ENCODE measurements around the gene CLDN20.
A peak's percentile ranks its signal among the peaks of the same experiment; 100 is the strongest.
"Not testable (repeated sequence)": the region's sequence is repeated elsewhere in the genome, so short reads cannot be mapped to it uniquely, and the experiment has no call there.

Gene CLDN20

DNA sequence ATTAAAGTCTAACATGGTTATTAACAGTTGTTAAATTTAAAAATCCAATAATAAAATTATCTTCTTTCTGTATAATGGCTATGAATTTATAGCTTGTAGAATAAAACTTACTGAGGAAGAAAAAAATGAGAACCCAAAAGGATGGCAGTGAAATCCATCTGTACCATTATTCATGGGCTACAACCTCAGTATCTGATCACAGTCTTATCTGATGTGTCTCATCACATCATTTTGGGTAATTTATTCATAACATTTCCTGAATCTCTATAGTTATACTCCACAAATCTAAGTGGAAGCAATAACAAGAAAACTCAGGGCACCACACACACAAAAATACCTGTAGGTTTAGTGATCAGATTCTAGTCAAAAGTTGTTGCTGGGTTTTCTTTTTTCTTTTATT is 7.3 kb downstream of the CLDN20 start:
- DNase-seq: no peak

DNA sequence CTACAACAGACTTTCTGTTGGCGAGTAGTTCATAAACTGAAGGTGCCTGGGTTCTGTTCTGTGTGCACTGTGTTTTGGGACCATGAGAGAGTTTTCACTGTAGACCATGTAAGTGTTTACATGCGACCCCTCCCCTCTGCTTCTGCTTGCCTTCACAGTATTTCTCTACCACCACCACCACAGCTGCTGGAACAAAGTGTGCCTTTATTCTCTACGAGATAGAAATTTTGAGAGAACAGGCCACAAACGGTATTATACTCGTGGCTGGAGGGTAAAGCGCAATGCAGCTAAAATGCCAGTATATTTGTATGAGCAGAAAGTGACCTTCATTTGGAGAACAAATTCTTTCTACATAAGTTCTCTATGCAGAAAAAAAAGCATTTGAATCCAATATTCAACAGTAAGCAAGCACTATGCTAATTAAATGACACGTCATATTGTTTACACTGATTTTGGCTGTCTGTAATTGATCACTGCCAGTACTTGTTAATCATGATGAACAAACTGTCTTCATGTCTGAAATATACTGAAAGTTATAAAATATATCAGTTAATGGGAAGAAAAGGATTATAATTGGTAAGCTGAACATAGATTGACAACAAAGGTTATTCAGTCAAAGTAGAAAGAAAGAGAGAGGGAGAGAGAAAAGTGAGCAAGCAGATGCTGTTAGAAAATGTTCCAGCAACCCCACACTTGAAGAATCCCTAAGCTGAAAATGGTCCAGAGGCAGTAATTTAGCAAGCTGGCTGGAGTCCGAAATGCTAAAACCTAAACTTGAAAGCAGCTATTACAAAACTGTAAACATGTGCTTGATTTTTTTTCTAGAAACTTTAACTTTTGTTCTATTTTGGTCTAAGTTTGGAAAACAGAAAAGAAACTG is 8.8 kb downstream of the CLDN20 start:
- peak; percentile 43 for DNase-seq

DNA sequence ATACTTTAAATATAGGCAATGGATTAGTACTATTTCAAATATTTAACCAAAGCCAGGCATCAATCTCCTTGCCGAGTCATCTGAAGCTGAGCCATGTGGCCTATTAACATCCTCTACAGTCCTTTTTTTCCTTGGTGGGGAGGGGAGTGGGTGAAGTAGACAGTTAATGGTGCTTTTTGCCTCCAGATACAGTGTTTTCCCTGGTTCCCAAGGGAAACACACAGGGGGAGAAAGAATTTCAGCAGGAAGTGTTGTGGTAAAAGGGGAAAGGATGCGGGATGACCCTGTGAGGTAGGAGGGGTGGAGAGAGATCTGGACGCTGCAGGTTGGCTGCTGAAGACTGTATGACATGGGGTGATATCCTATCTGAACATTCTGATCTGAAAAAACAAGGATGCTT is 9.6 kb downstream of the CLDN20 start:
- DNase-seq: peak; percentile 65

DNA sequence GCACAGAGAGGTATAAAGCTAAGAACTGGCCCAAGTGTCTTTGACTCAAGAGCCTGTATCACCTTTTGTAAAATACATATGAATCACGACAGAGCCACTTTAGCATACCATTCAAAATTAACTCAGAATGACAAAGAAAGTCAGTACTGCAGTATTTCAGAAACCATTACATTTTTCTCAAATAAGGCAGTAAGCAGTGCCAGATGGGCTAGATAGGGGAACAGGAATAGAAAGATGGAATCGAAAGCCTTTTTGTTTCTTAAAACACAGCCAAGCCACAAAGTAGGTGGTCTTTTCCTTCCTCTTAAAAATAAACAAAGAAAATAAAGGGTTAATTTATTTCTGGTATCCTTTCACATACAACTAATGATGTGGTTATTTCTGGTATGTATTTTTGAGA is 10.3 kb downstream of the CLDN20 start:
- DNase-seq: no peak

DNA sequence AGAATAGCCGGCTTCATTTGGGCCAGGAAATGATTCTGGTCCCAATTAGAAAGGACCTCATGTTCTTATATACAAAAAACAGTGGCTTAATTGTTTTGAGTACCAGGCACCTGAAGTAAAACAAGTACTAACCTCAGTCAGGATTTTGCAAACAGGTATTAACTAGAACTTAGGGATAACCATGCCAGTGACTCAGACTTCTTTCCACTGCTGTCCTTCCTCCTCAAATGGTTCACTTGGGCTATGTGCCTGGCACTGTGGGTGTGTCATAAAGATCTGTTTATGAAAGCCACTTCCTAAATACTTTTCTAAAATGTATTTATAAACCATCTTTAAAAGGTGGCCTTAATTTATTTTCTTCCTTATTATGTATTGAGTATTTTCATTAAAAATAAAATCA is 10.7 kb downstream of the CLDN20 start:
- DNase-seq: no peak

DNA sequence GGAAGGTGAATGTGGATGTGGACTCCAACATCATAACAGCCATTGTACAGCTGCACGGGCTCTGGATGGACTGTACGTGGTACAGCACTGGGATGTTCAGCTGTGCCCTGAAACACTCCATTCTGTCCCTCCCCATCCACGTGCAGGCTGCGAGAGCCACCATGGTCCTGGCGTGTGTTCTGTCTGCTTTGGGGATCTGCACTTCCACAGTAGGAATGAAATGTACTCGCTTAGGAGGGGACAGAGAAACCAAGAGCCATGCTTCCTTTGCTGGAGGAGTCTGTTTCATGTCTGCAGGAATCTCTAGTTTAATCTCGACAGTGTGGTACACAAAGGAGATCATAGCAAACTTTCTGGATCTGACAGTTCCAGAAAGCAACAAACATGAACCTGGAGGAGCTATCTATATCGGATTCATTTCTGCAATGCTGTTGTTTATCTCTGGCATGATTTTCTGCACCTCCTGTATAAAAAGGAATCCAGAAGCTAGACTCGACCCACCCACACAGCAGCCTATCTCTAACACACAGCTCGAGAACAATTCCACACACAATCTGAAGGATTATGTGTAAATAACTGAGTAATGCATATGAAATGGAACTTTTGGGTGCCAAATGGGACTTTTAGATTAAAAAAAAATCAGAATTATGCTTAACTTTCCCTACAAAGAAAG is 12.1 kb downstream of the CLDN20 start:
- DNase-seq: no peak

DNA sequence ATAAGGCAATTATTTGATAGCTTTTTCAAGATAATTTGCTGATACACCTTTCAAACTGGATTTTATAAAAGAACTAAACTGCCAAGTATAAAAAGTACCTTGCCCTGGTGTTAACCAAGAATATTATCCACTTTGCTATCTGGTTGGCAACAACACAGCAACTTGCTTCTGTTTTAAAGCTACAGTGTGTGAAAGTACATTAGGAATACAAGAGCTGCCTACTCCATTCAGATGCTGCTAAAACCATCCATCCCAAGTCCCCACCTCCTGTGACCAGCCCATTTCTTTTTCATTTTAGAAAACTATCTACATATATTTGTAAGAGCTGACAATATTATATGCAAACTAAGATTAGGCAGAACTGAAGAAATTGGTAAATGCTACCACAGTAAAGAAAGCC is 12.8 kb downstream of the CLDN20 start:
- DNase-seq: no peak

DNA sequence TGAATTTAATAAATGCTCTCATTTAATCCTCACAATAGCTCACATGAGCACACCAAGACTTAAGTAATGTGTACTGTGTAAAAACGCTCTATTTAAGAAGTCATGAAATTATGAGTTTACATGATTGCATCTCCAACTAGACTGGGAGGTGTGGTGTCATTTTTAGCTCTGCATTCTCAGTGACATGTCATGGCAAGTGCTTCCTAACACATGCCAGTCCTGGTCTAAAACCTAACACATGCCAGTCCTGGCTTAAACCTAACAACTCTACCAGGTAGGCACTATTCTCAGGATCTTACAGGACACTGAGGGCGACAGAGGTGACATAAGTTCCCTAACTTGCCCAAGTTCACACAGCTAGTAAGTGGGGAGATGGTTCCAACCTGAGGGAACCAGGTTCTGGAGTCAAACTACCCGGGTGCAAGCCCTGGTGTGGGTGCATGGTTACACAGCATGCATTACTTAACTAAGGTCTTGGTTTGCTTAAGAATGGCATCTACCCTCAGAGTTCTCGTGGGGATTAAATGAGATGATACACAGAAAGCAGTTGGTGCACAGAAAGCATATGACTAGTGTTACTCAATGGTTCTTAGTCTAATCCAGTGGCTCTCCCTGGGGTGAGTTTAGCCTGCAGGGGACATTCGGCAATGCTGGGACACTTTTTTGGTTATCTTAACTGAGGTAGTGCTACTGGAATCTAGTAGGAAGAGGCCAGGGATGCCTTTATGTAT is 14.7 kb downstream of the CLDN20 start:
- no peak for DNase-seq

DNA sequence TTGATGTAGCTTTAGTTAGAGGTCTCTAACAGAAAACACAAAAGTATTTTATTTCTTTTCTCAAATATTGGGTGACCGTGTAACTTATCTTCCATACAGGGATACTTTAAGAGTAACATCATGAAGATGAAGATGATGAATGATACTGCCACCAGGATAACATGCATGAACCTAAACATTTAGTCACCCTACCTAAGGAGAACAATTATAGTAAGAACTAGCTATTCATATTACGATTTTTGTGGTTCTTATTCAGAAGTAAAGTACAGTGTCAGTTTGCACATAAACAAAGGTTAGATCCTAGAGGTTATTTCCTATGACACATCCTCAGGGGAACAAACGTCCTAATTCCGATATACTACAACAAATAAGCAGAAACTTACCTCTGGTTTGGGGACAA is 21.0 kb downstream of the CLDN20 start:
- no peak for DNase-seq

DNA sequence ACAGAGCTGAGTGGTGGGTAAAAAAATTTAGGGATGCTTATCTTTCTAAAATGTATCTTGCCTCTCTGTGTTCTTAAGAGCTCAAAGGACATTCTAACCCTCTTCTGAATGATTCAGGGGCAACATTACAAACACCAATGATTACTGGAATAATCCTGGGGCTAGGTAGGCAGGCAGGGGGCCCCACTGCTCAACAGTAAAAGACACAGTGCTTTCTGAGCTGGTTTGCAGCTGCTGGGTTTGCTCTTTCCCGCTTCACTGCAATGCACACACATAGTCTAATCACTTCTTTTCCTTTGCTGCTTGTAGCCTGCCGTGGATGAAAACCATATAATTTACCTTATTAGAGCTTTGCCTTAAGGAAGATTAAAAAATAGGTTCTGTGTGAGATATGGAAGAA is 23.9 kb downstream of the CLDN20 start:
- DNase-seq: no peak

DNA sequence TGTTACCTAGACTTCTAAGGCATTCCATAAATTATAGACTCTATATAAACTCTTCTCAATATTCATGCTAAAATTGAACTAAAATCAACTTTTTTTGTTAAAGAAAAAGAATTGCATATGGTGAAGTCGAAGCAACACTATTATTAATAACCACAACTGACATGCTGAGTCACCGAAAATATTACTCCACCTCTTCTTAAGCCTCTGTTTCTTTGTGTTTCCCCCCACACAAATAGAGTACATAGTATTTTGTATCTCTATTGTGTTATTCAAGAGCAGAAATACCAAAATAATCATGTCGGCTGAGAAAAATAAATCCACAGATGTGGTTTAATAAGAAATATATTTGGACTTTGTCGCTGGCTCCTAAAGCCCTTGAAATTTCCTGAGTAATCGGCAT is 26.7 kb downstream of the CLDN20 start:
- no peak for DNase-seq

DNA sequence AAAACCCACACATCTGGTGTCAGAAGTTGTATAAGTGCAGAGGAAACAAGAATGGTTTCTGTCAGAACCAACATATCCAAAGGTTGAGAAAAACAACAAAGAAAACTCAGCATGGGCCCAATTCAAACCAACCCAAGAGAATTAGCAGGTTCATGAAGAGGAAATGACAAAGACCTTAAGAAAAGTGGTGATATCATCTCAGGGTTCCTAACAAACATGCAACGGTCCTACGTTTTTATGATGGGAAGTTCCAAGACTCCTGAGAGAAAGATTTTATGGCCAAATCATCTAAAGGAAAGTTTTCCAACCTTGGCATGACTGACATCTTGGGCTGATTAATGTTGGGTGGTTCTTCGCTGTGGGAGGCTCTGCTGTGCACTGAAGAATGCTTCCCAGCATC is 27.5 kb downstream of the CLDN20 start:
- DNase-seq: no peak

DNA sequence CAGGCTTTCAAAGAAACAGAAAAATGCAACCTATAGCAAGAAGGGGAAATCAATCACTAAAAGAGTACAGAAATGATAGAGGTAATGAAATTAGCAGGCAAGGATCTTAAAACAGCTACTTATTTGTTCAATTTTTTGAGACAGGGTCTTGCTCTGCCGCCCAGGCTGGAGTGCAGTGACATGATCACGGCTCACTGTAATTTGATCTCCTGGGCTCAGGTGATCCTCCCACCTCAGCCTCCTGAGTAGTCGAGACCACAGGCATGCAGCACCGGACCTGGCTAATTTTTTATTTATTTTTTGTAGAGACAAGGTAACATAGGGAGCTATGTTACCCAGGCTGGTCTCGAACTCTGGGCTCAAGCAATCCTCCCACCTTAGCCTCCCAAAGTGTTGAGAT is 28.9 kb downstream of the CLDN20 start:
- DNase-seq: no peak

DNA sequence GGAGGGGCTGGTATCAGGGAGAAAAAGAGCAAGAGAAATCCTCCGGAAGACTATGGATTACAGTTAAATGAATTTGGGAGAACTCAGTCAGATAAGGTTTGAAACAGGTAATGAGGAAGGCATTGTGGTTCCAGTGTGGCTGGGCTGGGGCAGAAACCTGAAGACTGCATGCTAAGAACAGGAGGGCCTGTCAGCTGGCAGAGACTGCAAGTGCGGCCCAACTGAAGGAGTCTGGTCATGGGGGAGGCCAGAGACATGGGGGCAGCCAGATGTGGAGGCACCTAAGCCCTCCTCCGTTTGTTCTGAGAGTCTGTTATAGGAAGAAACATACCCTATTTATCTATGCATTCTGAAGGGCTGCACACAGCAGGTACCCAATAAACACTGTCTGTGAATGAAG is 33.9 kb downstream of the CLDN20 start:
- DNase-seq: no peak

DNA sequence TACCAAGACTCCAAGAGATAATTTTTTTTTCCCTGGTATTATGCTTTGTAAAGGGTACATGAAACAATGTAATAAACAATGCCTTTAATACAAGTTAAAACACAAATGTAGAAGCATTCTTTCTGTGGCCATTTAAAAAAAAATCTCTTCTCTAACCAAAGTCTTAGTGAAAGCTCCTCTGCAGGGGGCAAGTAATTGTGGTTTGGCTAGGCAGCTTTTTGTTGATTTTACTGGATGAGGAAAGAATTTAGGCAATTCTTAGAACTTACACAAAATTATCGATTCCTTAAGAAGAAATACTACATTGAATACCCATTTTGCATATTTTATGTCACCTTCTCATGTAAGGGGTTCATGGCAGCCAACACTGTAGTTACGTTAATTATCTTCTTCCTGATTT is 38.1 kb downstream of the CLDN20 start:
- DNase-seq: no peak

DNA sequence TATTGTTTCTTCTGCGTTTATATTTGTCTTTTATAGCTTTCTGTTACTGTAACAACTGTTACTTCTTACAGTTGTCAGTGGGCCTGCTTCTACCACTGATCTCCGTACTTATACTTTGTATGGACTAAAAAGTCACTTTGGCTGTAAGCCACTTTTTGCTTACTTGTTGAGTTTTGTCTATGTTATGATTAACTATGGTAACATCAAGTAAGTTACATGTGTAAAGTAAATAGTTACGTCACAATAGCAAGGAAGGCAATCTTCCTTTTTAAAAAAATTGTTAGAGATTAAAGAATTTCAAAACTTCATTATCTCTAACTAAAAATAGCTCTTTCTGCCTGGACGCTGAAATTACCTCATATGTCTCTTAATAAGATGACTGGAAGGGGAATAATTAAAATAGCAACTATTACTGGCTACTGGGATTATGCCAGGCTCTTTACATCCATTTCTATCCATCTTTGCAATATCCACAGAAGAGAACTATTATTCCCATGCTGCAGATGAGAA is 39.6 kb downstream of the CLDN20 start:
- DNase-seq: no peak

DNA sequence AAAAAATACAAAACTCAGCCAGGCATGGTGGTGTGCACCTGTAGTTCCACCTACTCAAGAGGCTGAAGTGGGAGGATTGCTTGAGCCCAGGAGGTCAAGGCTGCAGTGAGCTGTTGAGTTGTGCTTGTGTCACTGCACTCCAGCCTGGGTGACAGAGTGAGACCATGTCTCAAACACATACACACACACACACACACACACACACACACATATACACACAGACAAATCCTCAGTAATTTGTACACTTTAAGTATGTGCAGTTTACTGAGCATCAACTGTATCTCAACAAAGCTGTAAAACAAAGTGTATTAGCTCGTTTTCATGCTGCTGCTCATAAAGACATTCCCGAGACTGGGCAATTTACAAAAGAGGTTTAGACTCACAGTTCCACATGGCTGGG is 43.1 kb downstream of the CLDN20 start:
- no peak for DNase-seq

DNA sequence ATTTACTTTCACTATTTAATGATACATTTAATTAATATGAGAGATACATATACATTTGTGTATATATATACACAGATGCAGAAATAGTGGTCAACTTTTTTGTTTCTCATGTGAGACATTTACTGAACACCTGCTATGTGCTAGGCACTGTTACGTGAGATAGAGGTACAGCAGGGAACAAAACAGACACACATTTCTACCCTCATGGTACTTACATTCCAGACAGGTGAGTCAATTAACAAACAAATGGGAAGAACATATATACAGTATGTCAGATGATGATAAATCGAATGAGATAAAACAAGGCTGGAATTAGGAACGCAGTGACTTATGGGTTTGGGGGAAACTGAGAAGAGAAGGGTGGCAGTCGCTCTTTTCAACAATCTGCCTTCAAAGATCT is 45.3 kb downstream of the CLDN20 start:
- no peak for DNase-seq

DNA sequence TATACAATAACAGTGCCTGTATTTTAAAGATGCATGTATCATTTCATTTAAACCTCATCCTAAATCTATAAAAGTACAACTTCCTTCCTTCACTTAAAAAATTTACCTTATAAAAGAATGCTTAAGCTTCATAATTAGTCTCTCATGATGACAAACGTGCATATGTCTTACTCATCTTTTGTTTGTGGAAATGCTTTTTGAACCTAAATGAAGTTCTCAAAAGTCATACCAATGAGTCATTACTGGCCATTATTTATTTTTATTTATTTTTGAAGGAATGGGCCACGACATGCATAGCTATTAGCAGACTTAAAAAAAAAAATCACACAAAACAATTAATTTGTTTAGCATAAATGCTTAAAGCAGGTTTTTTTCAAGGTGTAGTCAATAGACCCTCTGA is 46.8 kb downstream of the CLDN20 start:
- no peak for DNase-seq

DNA sequence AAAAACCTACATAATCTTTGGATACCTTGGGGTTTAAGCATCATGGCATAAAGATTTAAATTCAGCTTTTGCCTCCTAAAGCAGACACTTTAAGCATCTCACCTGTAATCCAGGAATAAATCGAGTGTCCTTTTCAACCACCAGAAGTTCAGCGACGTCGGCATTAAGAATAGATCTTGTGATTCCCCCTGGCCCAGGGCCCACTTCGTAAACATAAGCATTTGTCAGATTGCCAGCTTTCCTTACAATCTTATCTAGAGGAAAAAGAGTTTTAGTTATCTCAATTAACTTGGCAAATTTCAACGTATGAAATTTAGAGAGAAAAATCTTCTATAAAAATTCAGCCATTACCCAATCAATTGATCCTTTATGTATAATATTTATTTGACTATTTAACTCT is 47.3 kb downstream of the CLDN20 start:
- DNase-seq: no peak

DNA sequence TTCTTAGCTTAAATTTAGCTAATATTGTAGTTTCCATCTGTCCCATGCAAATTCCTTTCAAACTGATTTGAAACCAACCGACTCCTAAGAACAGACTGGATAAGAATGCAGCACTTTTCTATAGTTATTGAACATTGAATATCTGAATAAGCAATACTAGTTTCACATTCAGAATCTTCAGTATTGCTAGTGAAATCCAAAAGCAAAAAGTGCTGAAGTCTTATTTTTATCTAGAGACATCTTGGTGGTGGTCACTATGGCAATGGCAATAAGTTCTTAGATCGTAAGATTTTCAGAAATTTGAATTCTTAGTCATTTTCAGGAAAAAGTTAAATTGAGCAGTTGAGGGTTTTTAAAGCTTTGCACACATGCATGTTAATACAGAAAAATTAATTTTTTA is 47.8 kb downstream of the CLDN20 start:
- no peak for DNase-seq

DNA sequence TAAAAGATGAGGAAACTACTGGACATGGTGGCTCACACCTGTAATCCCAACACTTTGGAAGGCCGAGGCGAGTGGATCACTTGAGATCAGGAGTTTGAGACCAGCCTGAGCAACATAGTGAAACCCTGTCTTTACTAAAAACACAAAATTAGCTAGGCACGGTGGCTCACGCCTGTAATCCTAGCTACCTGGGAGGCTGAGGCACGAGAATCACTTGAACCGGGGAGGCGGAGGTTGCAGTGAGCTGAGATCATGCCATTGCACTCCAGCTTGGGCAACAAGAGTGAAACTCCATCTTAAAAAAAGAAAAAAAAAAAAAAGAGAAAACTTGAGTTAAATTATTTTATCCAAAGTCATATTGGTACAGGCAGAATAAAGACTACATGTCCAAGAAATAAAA is 49.1 kb downstream of the CLDN20 start:
- DNase-seq: not testable (repeated sequence)

DNA sequence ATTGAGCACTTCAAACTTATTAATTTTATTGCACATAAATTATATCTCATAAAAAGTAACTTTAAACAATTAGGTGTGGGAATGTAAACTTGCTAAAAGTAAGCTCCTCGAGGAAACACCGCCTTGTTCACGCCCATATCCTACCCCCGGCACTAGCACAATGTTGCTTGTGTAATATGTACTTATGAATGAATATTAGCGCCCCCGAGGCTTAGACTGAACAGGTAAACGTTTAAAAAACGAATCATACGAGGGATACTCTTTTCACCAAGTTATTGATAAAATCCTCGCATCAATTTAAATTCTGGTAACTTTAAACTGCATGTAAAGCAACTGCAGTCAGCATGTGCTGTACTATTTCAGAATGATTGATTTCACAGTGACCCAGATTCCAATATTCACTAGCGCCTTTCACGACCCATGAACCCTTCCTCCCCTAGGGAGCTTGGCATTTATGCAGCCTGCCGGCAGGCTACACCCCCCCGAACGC is 49.8 kb downstream of the CLDN20 start:
- peak; percentile 71 for DNase-seq
